ENCODE results near the gene GAMT. TPM values are rescaled to one million over a fixed set of nuclear protein-coding genes. Genes with fewer than 3 reads are reported as not detected.

The GAMT gene
- total RNA-seq, 4 donors from 2014 or later, result 27.8 to 40.3 (median 34.0) TPM

DNA sequence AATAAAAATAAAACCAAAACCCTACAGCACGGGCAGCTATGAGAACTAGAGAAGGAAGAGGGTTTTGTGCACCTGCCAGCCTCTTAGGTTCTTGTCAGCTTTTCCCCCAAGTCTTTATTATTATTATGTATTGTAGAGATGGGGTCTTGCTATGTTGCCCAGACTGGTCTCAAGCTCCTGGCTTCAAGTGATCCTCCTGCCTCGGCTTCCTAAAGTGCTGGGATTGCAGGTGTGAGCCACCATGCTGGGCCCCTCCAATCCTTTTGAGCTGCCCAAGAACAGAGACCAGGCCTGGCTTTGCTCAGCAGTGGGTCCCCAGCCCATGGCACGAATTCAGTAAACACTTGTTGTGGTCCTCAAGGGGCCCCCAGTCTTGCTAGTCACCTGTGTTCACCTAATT is 19.1 kb downstream of the GAMT start:
- Histone ChIP-seq H3K27ac (no peak overlapping the region), H3K27me3 (no peaks in the 10 kb centered on the region), H3K36me3 (peaks cover 10% of the 10 kb centered on the region), H3K4me3 (no peak overlapping the region), H3K4me1 (peaks cover 41% of the 10 kb centered on the region), H3K9me3 (no peaks in the 10 kb centered on the region)
- TF ChIP-seq EP300 (IDR thresholded peaks at IDR 0.05), result no peak
- no peak for TF ChIP-seq POLR2AphosphoS5 (IDR thresholded peaks at IDR 0.05)
- no peak for TF ChIP-seq POLR2A (IDR thresholded peaks at IDR 0.05)
- TF ChIP-seq, protein P1, sequence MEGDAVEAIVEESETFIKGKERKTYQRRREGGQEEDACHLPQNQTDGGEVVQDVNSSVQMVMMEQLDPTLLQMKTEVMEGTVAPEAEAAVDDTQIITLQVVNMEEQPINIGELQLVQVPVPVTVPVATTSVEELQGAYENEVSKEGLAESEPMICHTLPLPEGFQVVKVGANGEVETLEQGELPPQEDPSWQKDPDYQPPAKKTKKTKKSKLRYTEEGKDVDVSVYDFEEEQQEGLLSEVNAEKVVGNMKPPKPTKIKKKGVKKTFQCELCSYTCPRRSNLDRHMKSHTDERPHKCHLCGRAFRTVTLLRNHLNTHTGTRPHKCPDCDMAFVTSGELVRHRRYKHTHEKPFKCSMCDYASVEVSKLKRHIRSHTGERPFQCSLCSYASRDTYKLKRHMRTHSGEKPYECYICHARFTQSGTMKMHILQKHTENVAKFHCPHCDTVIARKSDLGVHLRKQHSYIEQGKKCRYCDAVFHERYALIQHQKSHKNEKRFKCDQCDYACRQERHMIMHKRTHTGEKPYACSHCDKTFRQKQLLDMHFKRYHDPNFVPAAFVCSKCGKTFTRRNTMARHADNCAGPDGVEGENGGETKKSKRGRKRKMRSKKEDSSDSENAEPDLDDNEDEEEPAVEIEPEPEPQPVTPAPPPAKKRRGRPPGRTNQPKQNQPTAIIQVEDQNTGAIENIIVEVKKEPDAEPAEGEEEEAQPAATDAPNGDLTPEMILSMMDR (IDR thresholded peaks at IDR 0.05), result no peak
- 76% methylated on average over 3 of the region's 3 CpGs for WGBS
- no peak for DNase-seq (ENCODE audit: low spot score in 2 of 2)

DNA sequence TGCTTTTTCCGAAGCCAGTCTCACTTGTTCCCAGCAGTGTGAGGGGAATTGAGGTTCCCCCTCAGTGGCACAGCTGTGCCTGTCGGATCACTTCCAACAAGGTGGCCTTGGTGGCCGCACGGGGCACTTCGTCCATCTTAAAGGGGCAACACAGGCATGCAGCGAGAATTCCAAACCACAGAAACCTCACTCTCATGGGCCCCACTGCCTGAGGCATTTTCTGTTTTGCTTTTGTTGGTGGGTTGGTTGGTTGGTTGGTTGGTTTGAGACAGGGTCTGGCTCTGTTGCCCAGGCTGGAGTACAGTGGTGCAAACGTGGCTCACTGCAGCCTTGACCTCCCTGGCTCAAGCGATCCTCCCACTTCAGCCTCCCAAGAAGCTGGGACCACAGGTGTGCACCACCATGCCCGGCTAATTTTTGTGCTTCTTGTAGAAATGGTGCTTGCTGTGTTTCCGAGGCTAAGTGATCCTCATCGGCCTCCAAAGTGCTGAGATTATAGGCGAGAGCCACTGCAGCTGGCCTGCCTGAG is 21.3 kb downstream of the GAMT start:
- H3K4me1 ChIP-seq, result peaks cover 19% of the 10 kb centered on the region
- H3K4me3 ChIP-seq, result no peak overlapping the region
- no peaks in the 10 kb centered on the region for H3K9me3 ChIP-seq
- WGBS, result 80% methylated on average over 7 of the region's 12 CpGs
- H3K36me3 ChIP-seq, result peaks cover 20% of the 10 kb centered on the region
- TF ChIP-seq, protein P1 (IDR thresholded peaks at IDR 0.05), result no peak
- TF ChIP-seq EP300 (IDR thresholded peaks at IDR 0.05), result no peak
- TF ChIP-seq POLR2AphosphoS5 (IDR thresholded peaks at IDR 0.05), result no peak
- H3K27ac ChIP-seq, result no peak overlapping the region
- DNase-seq (ENCODE audit: low spot score in 2 of 2), result no peak
- H3K27me3 ChIP-seq, result no peaks in the 10 kb centered on the region

DNA sequence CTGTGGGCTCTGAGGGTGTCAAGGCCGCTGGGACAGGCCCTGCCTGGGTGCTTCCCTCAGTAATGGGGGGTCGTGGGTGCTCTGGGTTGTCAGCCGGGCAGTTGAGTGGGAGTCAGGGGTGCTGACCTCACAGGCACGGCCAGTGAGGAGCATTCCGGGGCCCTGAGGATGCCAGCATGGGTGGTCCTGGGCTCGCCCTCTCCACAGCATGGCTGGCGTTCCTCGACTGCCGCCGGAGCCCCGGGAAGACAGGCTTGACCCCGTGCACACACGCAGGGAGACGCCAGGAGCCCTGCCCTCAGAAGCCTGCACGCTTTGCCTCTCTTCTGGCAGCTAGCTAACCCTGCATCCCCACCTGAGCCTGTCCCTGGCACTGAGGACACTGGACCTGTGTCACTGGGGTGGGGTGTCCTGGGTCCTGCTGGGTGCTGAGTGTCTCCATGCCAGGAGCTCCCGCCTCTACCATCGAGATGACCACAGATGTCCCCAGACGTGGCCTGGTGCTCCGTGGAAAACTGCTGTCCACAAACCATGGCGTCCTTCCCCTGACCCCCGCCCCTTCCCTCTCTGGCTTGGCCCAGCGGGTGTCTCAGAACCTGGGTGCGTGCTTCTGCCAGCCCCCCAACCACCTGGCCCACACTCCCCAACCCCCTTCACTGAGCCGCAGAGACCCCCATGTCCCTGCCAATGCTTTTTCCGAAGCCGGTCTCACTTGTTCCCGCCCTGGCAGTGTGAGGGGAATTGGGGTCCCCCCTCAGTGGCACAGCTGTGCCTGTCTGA is 22.0 kb downstream of the GAMT start:
- TF ChIP-seq, protein P1 (IDR thresholded peaks at IDR 0.05), result no peak
- TF ChIP-seq POLR2A (IDR thresholded peaks at IDR 0.05) (no peak), EP300 (IDR thresholded peaks at IDR 0.05) (no peak), POLR2AphosphoS5 (IDR thresholded peaks at IDR 0.05) (no peak)
- WGBS, result 54% methylated on average over 15 of the region's 27 CpGs
- DNase-seq (ENCODE audit: low spot score in 2 of 2), result no peak
- H3K4me3 ChIP-seq, result no peak overlapping the region
- no peak overlapping the region for H3K27ac ChIP-seq
- peaks cover 22% of the 10 kb centered on the region for H3K36me3 ChIP-seq
- H3K9me3 ChIP-seq, result no peaks in the 10 kb centered on the region
- no peaks in the 10 kb centered on the region for H3K27me3 ChIP-seq
- H3K4me1 ChIP-seq, result peaks cover 12% of the 10 kb centered on the region

DNA sequence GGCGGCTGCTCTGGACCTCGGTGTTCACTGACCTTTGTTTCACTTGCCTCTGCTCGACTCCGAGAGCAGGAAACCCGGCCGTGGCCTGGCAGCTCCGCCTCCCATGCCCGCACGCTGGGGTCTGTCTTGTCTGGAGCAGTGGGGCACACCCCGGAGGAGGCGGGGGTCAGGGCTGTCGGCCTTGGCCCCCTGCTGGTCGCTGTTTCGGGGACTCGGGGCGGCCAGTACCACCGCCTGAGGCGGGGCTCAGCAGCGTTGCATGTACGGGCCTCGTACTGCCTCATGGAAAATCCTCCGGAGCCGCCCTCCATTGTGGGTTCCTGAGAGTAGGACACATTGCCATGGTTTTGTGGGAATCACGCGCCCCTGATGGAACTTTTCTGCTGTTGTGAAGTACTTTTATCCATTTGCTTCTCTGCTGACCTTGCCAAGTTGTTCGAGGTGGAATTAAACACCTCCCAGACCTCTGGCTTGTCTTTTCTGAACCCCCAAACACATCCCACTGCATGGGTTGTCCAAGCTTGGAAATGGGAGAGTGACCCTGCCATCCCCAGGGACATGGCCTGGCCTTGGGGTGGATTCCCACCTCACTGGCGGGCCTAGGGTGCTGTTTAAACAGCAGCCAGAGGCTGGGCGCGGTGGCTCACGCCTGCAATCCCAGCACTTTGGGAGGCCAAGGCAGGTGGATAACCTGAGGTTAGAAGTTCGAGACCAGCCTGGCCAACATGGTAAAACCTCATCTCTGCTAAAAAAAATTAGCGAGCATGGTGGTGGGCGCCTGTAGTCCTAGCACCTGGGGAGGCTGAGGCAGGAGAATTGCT is 23.2 kb downstream of the GAMT start:
- Histone ChIP-seq H3K27me3 (no peaks in the 10 kb centered on the region), H3K27ac (no peak overlapping the region), H3K36me3 (peaks cover 34% of the 10 kb centered on the region), H3K4me1 (peaks cover 9% of the 10 kb centered on the region), H3K9me3 (no peaks in the 10 kb centered on the region), H3K4me3 (no peak overlapping the region)
- 97% methylated on average over 10 of the region's 33 CpGs for WGBS
- TF ChIP-seq POLR2AphosphoS5 (IDR thresholded peaks at IDR 0.05) (no peak), EP300 (IDR thresholded peaks at IDR 0.05) (no peak), POLR2A (IDR thresholded peaks at IDR 0.05) (no peak)
- TF ChIP-seq, protein P1 (IDR thresholded peaks at IDR 0.05), result no peak
- DNase-seq (ENCODE audit: low spot score in 2 of 2), result no peak
